Endodermal cell (in vitro differentiated cells): Measurements from ENCODE around the gene NFXL1. TPM values are rescaled to one million over a fixed set of nuclear protein-coding genes. Genes with fewer than 3 reads are reported as not detected.

ENCODE experiments used
- DNase-seq: peaks from one replicate; pipeline ENCODE4 v3.0.0-alpha.2; 2017
- H3K27ac ChIP-seq: 2 replicates; pipeline ENCODE4 v1.5.1; 2013; ENCODE audit warnings: mild to moderate bottlenecking, low read depth, low read length, moderate library complexity
- H3K27me3 ChIP-seq: 2 replicates; pipeline ENCODE4 v1.6.1; 2013; ENCODE audit warnings: mild to moderate bottlenecking, low read length, moderate library complexity; ENCODE audit not compliant: insufficient read depth, control insufficient read depth, poor library complexity, severe bottlenecking
- H3K36me3 ChIP-seq: 2 replicates; pipeline ENCODE4 v1.7.0; 2013; ENCODE audit warnings: mild to moderate bottlenecking, low read length, moderate library complexity; ENCODE audit not compliant: control insufficient read depth, insufficient read depth
- H3K4me1 ChIP-seq: one replicate; pipeline ENCODE4 v1.7.0; 2013; ENCODE audit warnings: low read length; ENCODE audit not compliant: control insufficient read depth, insufficient read depth
- H3K4me3 ChIP-seq: 2 replicates; pipeline ENCODE4 v1.5.1; 2013; ENCODE audit warnings: mild to moderate bottlenecking, low read length, moderate library complexity
- H3K9ac ChIP-seq: 2 replicates; pipeline ENCODE4 v1.6.1; 2013; ENCODE audit warnings: mild to moderate bottlenecking, low read length, moderate library complexity; ENCODE audit not compliant: poor library complexity, severe bottlenecking; ENCODE audit errors: extremely low read depth
- H3K9me3 ChIP-seq: 2 replicates; pipeline ENCODE4 v1.6.1; 2013; ENCODE audit warnings: mild to moderate bottlenecking, low read length, moderate library complexity; ENCODE audit not compliant: control insufficient read depth
- H3K27ac Mint-ChIP-seq: 2 replicates; pipeline ENCODE4 v1.8.0; 2020; ENCODE audit warnings: mixed read lengths
- H3K27me3 Mint-ChIP-seq: 2 replicates; pipeline ENCODE4 v1.8.0; 2021; ENCODE audit warnings: mild to moderate bottlenecking, mixed read lengths; ENCODE audit not compliant: insufficient read depth
- H3K36me3 Mint-ChIP-seq: 2 replicates; pipeline ENCODE4 v1.8.0; 2020; ENCODE audit warnings: low read depth, mixed read lengths
- H3K4me1 Mint-ChIP-seq: 2 replicates; pipeline ENCODE4 v1.8.0; 2020; ENCODE audit warnings: mixed read lengths
- H3K4me3 Mint-ChIP-seq: 2 replicates; pipeline ENCODE4 v1.8.0; 2020; ENCODE audit warnings: mild to moderate bottlenecking, moderate library complexity, mixed read lengths
- H3K9me3 Mint-ChIP-seq: 2 replicates; pipeline ENCODE4 v1.8.0; 2020; ENCODE audit warnings: mild to moderate bottlenecking, mixed read lengths
- WGBS, 2 experiments: methylation state at CpG; one replicate each; pipeline versions ENCODE4 v1.1.5 to v1.1.7; 2013; ENCODE audit warnings: missing lambda C conversion rate in 2 of 2, mixed read lengths in 1 of 2; ENCODE audit not compliant: insufficient coverage in 1 of 2, insufficient read length in 1 of 2; 5-methylcytosine and 5-hydroxymethylcytosine counted together
- total RNA-seq, 2 donors: library from RNA; stranded (reverse); fragmentation: NEBNext Ultra II Directional in 1 of 2; extraction: Animal tissue kit (Norgen Biotek cat#: 25700) in 1 of 2; gene quantifications; 2 replicates in 1 of 2; 3 replicates in 1 of 2; pipeline ENCODE4 v1.2.1, GENCODE V29; 2021
- TF ChIP-seq, protein P1 (sequence below): fragments of 200-600 bp; sonication (generic); conservative IDR thresholded peaks from 2 replicates; pipeline ENCODE4 v1.5.0; 2021; ENCODE audit warnings: antibody characterized with exemption, mild to moderate bottlenecking

The NFXL1 gene
- total RNA-seq, 2 donors from 2014 or later = 33.0 to 33.7 TPM

DNA sequence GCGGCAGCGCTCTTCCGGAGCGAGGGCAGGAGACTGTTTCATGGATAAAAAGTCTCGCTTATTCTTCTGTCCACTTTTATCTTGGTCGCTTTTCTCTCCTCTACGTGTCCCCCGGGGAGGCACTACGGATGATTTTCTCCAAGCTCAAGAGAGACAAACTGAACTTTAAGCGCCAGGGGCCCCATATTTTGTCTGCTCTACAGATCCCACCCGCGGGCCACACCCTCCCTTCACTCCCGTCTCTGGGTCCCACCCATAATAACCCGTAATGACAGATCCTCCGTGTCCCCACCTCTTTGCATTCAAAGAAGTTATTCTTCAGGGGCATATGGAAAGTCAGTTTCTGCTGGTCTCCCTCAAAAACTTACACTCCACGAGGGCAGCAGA lies 76.5 kb downstream of the NFXL1 start, which contains the start of gene CORIN:
Gene CORIN (minus strand): TSS at position 160 of the 387 bp plus-strand sequence. CDS start 118 bp downstream, at position 42.
- 14 to 15% methylated on average over 11 to 16 of the region's 16 CpGs for WGBS, 2 experiments
- TF ChIP-seq, protein P1, sequence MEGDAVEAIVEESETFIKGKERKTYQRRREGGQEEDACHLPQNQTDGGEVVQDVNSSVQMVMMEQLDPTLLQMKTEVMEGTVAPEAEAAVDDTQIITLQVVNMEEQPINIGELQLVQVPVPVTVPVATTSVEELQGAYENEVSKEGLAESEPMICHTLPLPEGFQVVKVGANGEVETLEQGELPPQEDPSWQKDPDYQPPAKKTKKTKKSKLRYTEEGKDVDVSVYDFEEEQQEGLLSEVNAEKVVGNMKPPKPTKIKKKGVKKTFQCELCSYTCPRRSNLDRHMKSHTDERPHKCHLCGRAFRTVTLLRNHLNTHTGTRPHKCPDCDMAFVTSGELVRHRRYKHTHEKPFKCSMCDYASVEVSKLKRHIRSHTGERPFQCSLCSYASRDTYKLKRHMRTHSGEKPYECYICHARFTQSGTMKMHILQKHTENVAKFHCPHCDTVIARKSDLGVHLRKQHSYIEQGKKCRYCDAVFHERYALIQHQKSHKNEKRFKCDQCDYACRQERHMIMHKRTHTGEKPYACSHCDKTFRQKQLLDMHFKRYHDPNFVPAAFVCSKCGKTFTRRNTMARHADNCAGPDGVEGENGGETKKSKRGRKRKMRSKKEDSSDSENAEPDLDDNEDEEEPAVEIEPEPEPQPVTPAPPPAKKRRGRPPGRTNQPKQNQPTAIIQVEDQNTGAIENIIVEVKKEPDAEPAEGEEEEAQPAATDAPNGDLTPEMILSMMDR = no peak
- H3K4me1 ChIP-seq = no peaks in the 10 kb centered on the region
- peak within 1 kb of the TSS; percentile 38 for H3K9ac ChIP-seq
- H3K27ac Mint-ChIP-seq = peak within 1 kb of the TSS; percentile 75
- DNase-seq = no peak
- peak within 1 kb of the TSS; percentile 84 for H3K4me3 ChIP-seq
- no peaks in the 10 kb centered on the region for H3K27me3 ChIP-seq
- peaks cover 15% of the 10 kb centered on the region for H3K27me3 Mint-ChIP-seq
- peaks cover 17% of the 10 kb centered on the region for H3K4me1 Mint-ChIP-seq
- H3K27ac ChIP-seq = no peak within 1 kb of the TSS
- H3K9me3 ChIP-seq = peaks cover 11% of the 10 kb centered on the region
- peaks cover 10% of the 10 kb centered on the region for H3K36me3 Mint-ChIP-seq
- H3K9me3 Mint-ChIP-seq = peaks cover 8% of the 10 kb centered on the region
- peak within 1 kb of the TSS; percentile 73 for H3K4me3 Mint-ChIP-seq
- peaks cover 18% of the 10 kb centered on the region for H3K36me3 ChIP-seq

DNA sequence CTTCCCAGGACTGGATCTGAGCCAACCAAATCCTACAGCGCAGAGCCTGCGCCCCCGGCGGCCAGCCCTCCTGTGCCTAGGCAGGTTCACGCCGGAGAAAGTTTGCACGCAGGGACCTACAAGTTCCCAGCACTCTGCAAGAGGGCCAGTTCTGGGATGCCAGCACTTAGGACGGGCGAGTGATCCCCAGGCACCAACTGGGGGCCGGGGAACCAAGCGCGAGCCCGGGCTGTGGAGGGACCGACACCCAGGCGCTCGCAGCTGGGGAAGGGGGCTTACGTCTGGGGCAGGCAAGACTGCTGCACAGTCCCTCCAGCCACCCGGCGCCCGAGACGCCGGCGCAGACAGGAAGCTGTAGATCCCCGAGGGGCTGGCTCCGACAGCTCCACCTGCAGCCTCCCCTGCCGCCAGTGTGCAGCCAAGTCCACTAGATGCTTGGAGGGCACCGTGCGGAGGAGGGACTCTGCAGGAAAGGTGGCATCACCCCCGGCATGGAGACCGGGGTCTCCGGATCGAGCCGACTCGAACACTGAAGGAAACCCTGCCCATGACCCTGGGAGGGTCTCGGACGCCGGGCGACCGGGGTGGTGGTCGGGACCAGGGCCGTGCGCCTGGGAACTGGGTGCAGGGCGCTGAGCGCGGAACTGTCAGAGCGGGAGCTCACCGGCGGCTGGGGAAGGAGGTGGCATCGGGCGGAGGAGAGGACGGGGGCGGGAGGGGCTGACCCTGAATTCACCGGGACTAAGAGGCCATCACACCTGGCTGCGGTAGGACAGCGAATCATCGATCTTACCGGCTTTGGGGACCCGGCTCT lies 77.1 kb downstream of the NFXL1 start:
- peaks cover 15% of the 10 kb centered on the region for H3K27me3 Mint-ChIP-seq
- peaks cover 12% of the 10 kb centered on the region for H3K9me3 Mint-ChIP-seq
- no peaks in the 10 kb centered on the region for H3K4me1 ChIP-seq
- H3K36me3 Mint-ChIP-seq = peaks cover 4% of the 10 kb centered on the region
- no peaks in the 10 kb centered on the region for H3K27me3 ChIP-seq
- H3K9ac ChIP-seq = peak overlapping the region; percentile 38
- H3K4me3 ChIP-seq = peak overlapping the region; percentile 84
- TF ChIP-seq, protein P1 = no peak
- DNase-seq = peak; percentile 89
- peaks cover 17% of the 10 kb centered on the region for H3K4me1 Mint-ChIP-seq
- H3K27ac Mint-ChIP-seq = peak overlapping the region; percentile 75
- WGBS, 2 experiments = 1 to 3% methylated on average over 30 to 58 of the region's 58 CpGs
- peak overlapping the region; percentile 73 for H3K4me3 Mint-ChIP-seq
- peaks cover 15% of the 10 kb centered on the region for H3K9me3 ChIP-seq
- H3K27ac ChIP-seq = no peak overlapping the region
- peaks cover 12% of the 10 kb centered on the region for H3K36me3 ChIP-seq

DNA sequence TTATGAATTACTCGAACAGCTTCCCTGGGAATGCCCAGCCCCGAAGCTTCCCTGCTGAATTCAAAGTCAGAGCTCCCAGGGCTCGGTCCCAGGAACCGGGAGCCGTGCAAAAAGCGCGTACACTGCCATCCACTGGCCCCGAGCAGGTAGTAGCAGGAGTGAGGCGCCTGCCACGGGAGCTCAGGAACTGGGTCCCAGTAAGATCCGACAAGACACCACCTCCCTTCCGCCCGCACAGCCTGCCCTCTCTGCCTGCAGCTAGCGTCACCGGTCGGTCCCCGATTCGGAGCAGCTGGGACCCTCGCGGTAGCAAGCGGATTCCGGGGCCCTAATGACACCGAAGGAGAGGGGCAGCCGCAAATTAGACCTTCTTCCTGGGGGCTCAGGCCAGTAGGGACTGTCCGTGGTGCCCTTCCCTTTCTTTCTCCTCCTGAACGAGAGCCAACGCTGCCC lies 77.7 kb downstream of the NFXL1 start:
- TF ChIP-seq, protein P1 = peak; percentile 84
- peaks cover 15% of the 10 kb centered on the region for H3K27me3 Mint-ChIP-seq
- Histone ChIP-seq H3K9ac (peak overlapping the region; percentile 38), H3K27me3 (no peaks in the 10 kb centered on the region), H3K9me3 (peaks cover 15% of the 10 kb centered on the region), H3K27ac (no peak overlapping the region), H3K36me3 (peaks cover 6% of the 10 kb centered on the region), H3K4me1 (no peaks in the 10 kb centered on the region), H3K4me3 (peak overlapping the region; percentile 84)
- peak overlapping the region; percentile 73 for H3K4me3 Mint-ChIP-seq
- peak overlapping the region; percentile 75 for H3K27ac Mint-ChIP-seq
- no peaks in the 10 kb centered on the region for H3K36me3 Mint-ChIP-seq
- peaks cover 17% of the 10 kb centered on the region for H3K4me1 Mint-ChIP-seq
- 0 to 1% methylated on average over 4 to 27 of the region's 27 CpGs for WGBS, 2 experiments
- peak; percentile 94 for DNase-seq
- peaks cover 12% of the 10 kb centered on the region for H3K9me3 Mint-ChIP-seq
